Liver (tissue), 9 donors: ENCODE measurements around the gene BTNL9. TPM values are rescaled to one million over a fixed set of nuclear protein-coding genes. Genes with fewer than 3 reads are reported as not detected.

ENCODE experiments used
- DNase-seq: peaks from one replicate; pipeline ENCODE4 v3.0.0-alpha.2; 2017; ENCODE audit warnings: low spot score
- H3K27ac ChIP-seq, 2 donors: one replicate each; pipeline ENCODE4 v1.7.0; 2013; ENCODE audit warnings: inconsistent platforms in 2 of 2, low read length in 2 of 2, control low read depth in 1 of 2, low read depth in 1 of 2, mild to moderate bottlenecking in 1 of 2
- H3K27me3 ChIP-seq, 4 donors: one replicate each; pipeline versions ENCODE4 v1.6.1 to v1.7.0; 2013; ENCODE audit warnings: low read length in 3 of 4, inconsistent platforms in 1 of 4, mild to moderate bottlenecking in 1 of 4, moderate library complexity in 1 of 4; ENCODE audit not compliant: control insufficient read depth in 4 of 4, insufficient read depth in 4 of 4
- H3K36me3 ChIP-seq, 4 donors: one replicate each; pipeline versions ENCODE4 v1.6.1 to v1.7.0; 2013; ENCODE audit warnings: low read length in 3 of 4, mild to moderate bottlenecking in 3 of 4, low read depth in 1 of 4, moderate library complexity in 1 of 4; ENCODE audit not compliant: control insufficient read depth in 4 of 4, insufficient read depth in 3 of 4
- H3K4me1 ChIP-seq, 4 donors: one replicate each; pipeline versions ENCODE4 v1.6.1 to v1.7.0; 2013; ENCODE audit warnings: low read length in 3 of 4, mild to moderate bottlenecking in 3 of 4, moderate library complexity in 1 of 4; ENCODE audit not compliant: control insufficient read depth in 4 of 4, insufficient read depth in 4 of 4
- H3K4me3 ChIP-seq, 3 donors: one replicate each; pipeline versions ENCODE4 v1.6.1 to v1.7.0; 2013; ENCODE audit warnings: low read length in 3 of 3, control low read depth in 1 of 3, low read depth in 1 of 3, mild to moderate bottlenecking in 1 of 3
- H3K9ac ChIP-seq, 2 donors: one replicate each; pipeline ENCODE4 v1.7.0; 2013; ENCODE audit warnings: low read length in 2 of 2, mild to moderate bottlenecking in 2 of 2, moderate library complexity in 2 of 2, control low read depth in 1 of 2, low read depth in 1 of 2
- H3K9me3 ChIP-seq, 4 donors: one replicate each; pipeline versions ENCODE4 v1.6.1 to v1.7.0; 2013; ENCODE audit warnings: low read length in 3 of 4; ENCODE audit not compliant: control insufficient read depth in 4 of 4
- ATF3 ChIP-seq: IDR thresholded peaks from 2 replicates; pipeline ENCODE4 v1.6.1; 2016; ENCODE audit warnings: antibody characterized with exemption
- CTCF ChIP-seq: fragments of 150-350 bp; IDR thresholded peaks from 2 replicates; pipeline ENCODE4 v1.5.1; 2017; ENCODE audit warnings: improper control_type of control experiment, low read depth, low read length; ENCODE audit not compliant: missing input control
- EGR1 ChIP-seq, 2 donors: IDR thresholded peaks; 2 replicates each; pipeline ENCODE4 v1.6.1; 2016 to 2018; ENCODE audit warnings: antibody characterized with exemption in 2 of 2, low read depth in 2 of 2
- FOXA2 ChIP-seq: IDR thresholded peaks from 2 replicates; pipeline ENCODE4 v1.6.1; 2016; ENCODE audit warnings: antibody characterized with exemption
- GABPA ChIP-seq, 2 donors: IDR thresholded peaks in 1 of 2; conservative IDR thresholded peaks in 1 of 2; 2 replicates each; pipeline ENCODE4 v1.6.1; 2016; ENCODE audit warnings: antibody characterized with exemption in 2 of 2, mild to moderate bottlenecking in 1 of 2, moderate library complexity in 1 of 2
- HNF4G ChIP-seq: IDR thresholded peaks from 2 replicates; pipeline ENCODE4 v1.6.1; 2016; ENCODE audit warnings: antibody characterized with exemption
- JUND ChIP-seq, 2 donors: IDR thresholded peaks; 2 replicates each; pipeline ENCODE4 v1.6.1; 2016; ENCODE audit warnings: antibody characterized with exemption in 2 of 2
- NR2F2 ChIP-seq: IDR thresholded peaks from 2 replicates; pipeline ENCODE4 v1.6.1; 2016; ENCODE audit warnings: antibody characterized with exemption
- RXRA ChIP-seq, 2 donors: IDR thresholded peaks; 2 replicates each; pipeline ENCODE4 v1.6.1; 2017 to 2018; ENCODE audit warnings: antibody characterized with exemption in 2 of 2, mild to moderate bottlenecking in 1 of 2
- SP1 ChIP-seq: IDR thresholded peaks from 2 replicates; pipeline ENCODE4 v1.6.1; 2018; ENCODE audit warnings: antibody characterized with exemption, mild to moderate bottlenecking
- YY1 ChIP-seq: IDR thresholded peaks from 2 replicates; pipeline ENCODE4 v1.6.1; 2016; ENCODE audit warnings: antibody characterized with exemption, mild to moderate bottlenecking
- ZBTB33 ChIP-seq: IDR thresholded peaks from 2 replicates; pipeline ENCODE4 v1.6.1; 2016; ENCODE audit warnings: antibody characterized with exemption
- WGBS: extraction: QIAGEN DNeasy Blood & Tissue Kit; methylation state at CpG from one replicate; pipeline ENCODE4 v1.1.7; 2013; 5-methylcytosine and 5-hydroxymethylcytosine counted together
- polyA plus RNA-seq, 2 donors: library from polyadenylated mRNA; stranded (reverse) in 1 of 2; unstranded in 1 of 2; fragments of 200-250 nt in 1 of 2; fragments of >200 nt in 1 of 2; fragmentation: Nextera tagmentation in 1 of 2; extraction: Ambion mirVana in 1 of 2; gene quantifications; one replicate each; pipeline versions ENCODE4 v1.2.1 to v1.2.3, GENCODE V29; 2013 to 2015
- total RNA-seq, 2 donors: library from RNA; depleted of rRNA; stranded (reverse); fragments of >200 nt; gene quantifications; one replicate each; pipeline ENCODE4 v1.2.3, GENCODE V29; 2014
- donor health status: healthy.
- donor health status: healthy.
- donor health status: healthy.
- donor health status: healthy.
- donor health status: healthy.

Gene BTNL9
- total and polyA plus RNA-seq, 4 donors = 1.4 to 12.0 (median 4.7) TPM

- TF ChIP-seq SP1 = no peak
Measured at GRCh38 chr5:181054871-181055459, 14.9 kb downstream of the BTNL9 start (continued).

- TF ChIP-seq NR2F2 = no peak
- TF ChIP-seq JUND (IDR thresholded peaks at IDR 0.05) = no peak
- TF ChIP-seq EGR1 (IDR thresholded peaks at IDR 0.05; ENCODE audit: low read depth in 2 of 2) = no peak
- TF ChIP-seq YY1 = no peak
- Histone ChIP-seq H3K9me3 (no peaks in the 10 kb centered on the region), H3K9ac (no peak overlapping the region), H3K27me3 (peaks cover 2 to 14% (median 9%) of the 10 kb centered on the region in 4 donors), H3K27ac (no peak overlapping the region), H3K4me3 (no peak overlapping the region), H3K36me3 (no peaks in the 10 kb centered on the region), H3K4me1 (peaks cover 7 to 22% (median 11%) of the 10 kb centered on the region in 4 donors)
- WGBS = 80% methylated on average over 8 of the region's 8 CpGs
- DNase-seq = no peak
Measured at GRCh38 chr5:181056431-181056830, 16.4 kb downstream of the BTNL9 start.

GRCh38 chr5:181058321-181058720 lies 18.3 kb downstream of the BTNL9 start:
- Histone ChIP-seq H3K4me3 (no peak overlapping the region), H3K27me3 (peaks cover 0 to 16% (median 9%) of the 10 kb centered on the region in 4 donors), H3K9ac (no peak overlapping the region), H3K9me3 (no peaks in the 10 kb centered on the region), H3K36me3 (no peaks in the 10 kb centered on the region), H3K4me1 (peaks cover 2 to 13% (median 5%) of the 10 kb centered on the region in 4 donors), H3K27ac (no peak overlapping the region)
- no peak for DNase-seq
- WGBS = 66% methylated on average over 9 of the region's 9 CpGs
- TF ChIP-seq FOXA2 (no peak), HNF4G (no peak), ZBTB33 (no peak), CTCF (no peak), GABPA (IDR thresholded peaks at IDR 0.05 in 1 of 2, conservative IDR thresholded peaks at IDR 0.05 in 1 of 2) (no peak), ATF3 (no peak), SP1 (no peak), RXRA (IDR thresholded peaks at IDR 0.05) (no peak), EGR1 (IDR thresholded peaks at IDR 0.05; ENCODE audit: low read depth in 2 of 2) (no peak), JUND (IDR thresholded peaks at IDR 0.05) (no peak), YY1 (no peak)
